Progenitor cell of endocrine pancreas (in vitro differentiated cells): ENCODE data around the gene CD34. TPM values are rescaled to one million over a fixed set of nuclear protein-coding genes. Genes with fewer than 3 reads are reported as not detected.

Experiments used
- DNase-seq: peaks from one replicate; pipeline ENCODE4 v3.0.0; 2021; ENCODE audit warnings: low spot score; ENCODE audit not compliant: unreplicated experiment
- H3K27ac Mint-ChIP-seq: 2 replicates; pipeline ENCODE4 v1.8.0; 2021; ENCODE audit warnings: mild to moderate bottlenecking, moderate library complexity, mixed read lengths
- H3K27me3 Mint-ChIP-seq: 2 replicates; pipeline ENCODE4 v1.8.0; 2021; ENCODE audit warnings: mixed read lengths
- H3K36me3 Mint-ChIP-seq: 2 replicates; pipeline ENCODE4 v1.8.0; 2022; ENCODE audit warnings: mixed read lengths; ENCODE audit not compliant: insufficient read depth
- H3K4me1 Mint-ChIP-seq: 2 replicates; pipeline ENCODE4 v1.8.0; 2021; ENCODE audit warnings: low read depth, mixed read lengths
- H3K4me3 Mint-ChIP-seq: 2 replicates; pipeline ENCODE4 v1.8.0; 2021; ENCODE audit warnings: low read depth, mild to moderate bottlenecking, moderate library complexity, mixed read lengths
- H3K9me3 Mint-ChIP-seq: 2 replicates; pipeline ENCODE4 v1.8.0; 2021; ENCODE audit warnings: low read depth, mixed read lengths
- total RNA-seq: library from RNA; stranded (reverse); gene quantifications from 2 replicates; pipeline ENCODE4 v1.2.1, GENCODE V29; 2021
- TF ChIP-seq, protein P1 (sequence below): fragments of 200-600 bp; sonication (generic); IDR thresholded peaks from one replicate; pipeline ENCODE4 v1.5.0; 2021; ENCODE audit warnings: antibody characterized with exemption, mild to moderate bottlenecking; ENCODE audit not compliant: unreplicated experiment

CD34 gene
- total RNA-seq, 1 donor from 2014 or later = 0.07 TPM

DNA sequence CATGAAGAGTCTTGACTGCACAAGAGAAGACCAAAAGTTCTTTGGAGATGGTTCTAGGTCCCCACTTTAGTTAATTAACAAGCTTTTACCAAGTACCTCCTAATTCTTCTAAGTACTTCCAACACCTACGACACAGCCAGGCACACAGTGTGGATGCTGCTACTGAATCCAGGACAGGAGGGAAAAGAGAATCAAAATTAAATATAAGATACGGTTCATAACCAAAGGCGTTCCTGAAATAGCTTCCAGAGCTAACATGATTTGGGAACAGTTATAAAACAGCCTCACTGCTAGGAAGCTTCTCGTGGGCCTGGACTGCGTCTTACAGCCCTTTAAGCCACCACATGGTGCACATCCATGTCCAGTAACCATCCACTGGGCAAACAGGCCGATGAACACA is 75.0 kb downstream of the CD34 start:
- Mint-ChIP-seq H3K27me3 (no peaks in the 10 kb centered on the region), H3K27ac (no peak overlapping the region), H3K4me1 (peaks cover 3% of the 10 kb centered on the region), H3K36me3 (peaks cover 1% of the 10 kb centered on the region), H3K9me3 (no peaks in the 10 kb centered on the region), H3K4me3 (no peak overlapping the region)
- TF ChIP-seq, protein P1, sequence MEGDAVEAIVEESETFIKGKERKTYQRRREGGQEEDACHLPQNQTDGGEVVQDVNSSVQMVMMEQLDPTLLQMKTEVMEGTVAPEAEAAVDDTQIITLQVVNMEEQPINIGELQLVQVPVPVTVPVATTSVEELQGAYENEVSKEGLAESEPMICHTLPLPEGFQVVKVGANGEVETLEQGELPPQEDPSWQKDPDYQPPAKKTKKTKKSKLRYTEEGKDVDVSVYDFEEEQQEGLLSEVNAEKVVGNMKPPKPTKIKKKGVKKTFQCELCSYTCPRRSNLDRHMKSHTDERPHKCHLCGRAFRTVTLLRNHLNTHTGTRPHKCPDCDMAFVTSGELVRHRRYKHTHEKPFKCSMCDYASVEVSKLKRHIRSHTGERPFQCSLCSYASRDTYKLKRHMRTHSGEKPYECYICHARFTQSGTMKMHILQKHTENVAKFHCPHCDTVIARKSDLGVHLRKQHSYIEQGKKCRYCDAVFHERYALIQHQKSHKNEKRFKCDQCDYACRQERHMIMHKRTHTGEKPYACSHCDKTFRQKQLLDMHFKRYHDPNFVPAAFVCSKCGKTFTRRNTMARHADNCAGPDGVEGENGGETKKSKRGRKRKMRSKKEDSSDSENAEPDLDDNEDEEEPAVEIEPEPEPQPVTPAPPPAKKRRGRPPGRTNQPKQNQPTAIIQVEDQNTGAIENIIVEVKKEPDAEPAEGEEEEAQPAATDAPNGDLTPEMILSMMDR = no peak
- no peak for DNase-seq

DNA sequence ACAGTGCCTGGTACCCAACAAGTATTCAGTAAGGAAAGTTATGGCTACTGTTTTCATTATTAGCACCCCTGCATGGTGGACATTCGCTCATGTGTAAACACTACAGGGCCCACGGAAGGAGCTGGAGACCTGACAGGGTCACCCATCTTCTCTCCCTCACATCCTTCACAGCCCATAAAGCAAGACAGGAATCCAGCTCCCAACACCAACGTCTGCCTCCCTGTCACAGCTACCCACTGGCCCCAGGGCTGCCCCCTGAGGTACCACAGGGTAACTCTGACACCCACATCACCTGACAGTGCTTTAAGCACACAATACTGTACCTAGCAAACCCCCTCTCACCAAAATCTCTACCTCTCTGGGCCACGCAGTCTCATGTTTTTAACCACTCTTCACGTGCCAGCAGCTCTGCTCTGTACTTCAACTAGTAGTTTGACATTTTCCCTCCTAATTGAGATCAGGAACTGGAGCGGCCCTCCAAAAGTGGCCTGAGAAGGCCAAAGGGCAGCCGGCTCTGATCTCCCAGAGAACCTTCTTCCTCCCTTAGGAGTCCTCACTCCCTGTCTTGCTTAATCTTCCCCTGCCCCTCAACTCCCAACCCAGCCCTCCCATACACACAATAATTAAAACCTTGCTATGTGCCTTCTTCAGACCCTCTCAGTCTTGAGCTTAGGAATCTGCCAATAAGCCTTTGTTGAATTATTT is 76.8 kb downstream of the CD34 start:
- Mint-ChIP-seq H3K4me3 (no peak overlapping the region), H3K36me3 (peaks cover 1% of the 10 kb centered on the region), H3K27ac (no peak overlapping the region), H3K27me3 (no peaks in the 10 kb centered on the region), H3K9me3 (no peaks in the 10 kb centered on the region), H3K4me1 (peaks cover 3% of the 10 kb centered on the region)
- no peak for DNase-seq
- TF ChIP-seq, protein P1 = no peak

DNA sequence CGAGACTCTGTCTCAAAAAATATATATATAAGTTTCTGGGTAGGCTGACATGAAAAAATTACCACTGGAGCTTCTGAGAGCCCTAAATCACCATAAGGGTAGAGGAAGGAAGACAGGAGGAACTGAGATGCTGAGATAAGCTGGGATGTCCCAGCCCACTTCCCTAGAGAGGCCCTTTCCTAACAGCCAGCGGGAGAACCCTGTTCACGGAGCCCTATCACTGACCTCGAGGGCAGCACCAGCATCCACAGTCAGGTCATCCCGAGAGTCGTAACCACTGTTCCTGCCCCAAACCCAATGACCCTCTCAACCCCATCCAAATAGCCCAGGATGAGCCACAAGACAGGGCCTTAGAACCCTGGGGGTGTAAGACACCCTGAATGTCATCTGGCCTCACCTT is 77.5 kb downstream of the CD34 start:
- Mint-ChIP-seq H3K36me3 (peaks cover 1% of the 10 kb centered on the region), H3K4me3 (no peak overlapping the region), H3K4me1 (peaks cover 4% of the 10 kb centered on the region), H3K27me3 (no peaks in the 10 kb centered on the region), H3K27ac (no peak overlapping the region), H3K9me3 (no peaks in the 10 kb centered on the region)
- TF ChIP-seq, protein P1 = no peak
- DNase-seq = no peak

DNA sequence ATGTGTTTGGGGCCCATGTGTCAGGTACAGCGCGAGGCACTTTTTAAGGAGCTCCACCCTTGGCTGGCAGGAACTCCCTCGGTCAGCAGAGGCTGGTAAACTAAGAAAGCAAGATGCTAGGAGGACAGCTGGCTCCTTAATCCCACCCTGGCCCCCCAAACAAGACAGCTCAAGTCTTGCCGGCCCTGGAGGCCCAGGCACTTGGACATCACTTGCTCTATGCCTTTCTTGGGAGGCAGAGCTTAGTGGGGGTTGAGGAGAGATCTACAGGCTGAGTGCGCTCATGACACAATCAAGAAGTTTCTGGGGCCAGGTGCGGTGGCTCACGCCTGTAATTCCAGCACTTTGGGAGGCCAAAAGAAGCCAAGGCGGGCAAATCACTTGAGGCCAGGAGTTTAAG is 78.1 kb downstream of the CD34 start:
- H3K9me3 Mint-ChIP-seq = no peaks in the 10 kb centered on the region
- H3K36me3 Mint-ChIP-seq = peaks cover 1% of the 10 kb centered on the region

DNA sequence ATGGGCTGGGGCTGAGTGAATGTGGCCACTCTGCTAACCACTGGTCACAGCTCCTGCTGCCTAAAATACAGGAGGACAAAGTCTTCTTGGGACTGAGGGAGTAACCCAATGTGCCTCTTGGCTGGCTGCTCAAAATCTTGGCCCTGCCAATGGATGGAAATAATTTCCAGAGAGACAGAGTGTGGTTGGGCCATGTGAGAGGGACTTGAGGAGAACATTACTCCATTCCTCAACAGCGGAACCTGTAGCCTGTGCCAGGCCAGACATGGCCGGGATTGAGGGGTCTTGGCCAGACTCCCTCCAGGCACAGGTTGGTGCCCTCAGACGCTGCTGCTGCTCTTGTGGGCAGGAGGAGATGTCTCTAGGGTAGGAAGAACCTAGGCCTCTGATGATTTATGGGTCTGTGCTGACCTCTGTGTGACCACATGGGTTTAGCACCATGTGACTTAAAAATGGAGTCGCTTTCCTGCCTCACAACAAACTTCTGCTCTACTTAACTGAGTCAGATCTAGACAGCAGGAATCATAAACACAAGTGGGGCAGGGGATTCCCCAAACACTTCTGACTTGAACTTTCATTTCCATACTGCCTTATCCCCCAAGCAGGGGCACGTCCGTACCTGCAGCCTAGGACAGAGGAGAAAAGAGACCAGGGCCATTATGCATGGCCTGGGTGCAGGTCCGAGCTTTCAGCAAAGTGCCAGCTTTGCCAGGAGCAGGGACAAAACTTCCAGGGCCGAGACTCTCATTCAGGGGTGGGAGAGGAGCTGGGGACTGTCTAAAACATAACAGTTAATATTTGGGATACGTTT is 79.2 kb downstream of the CD34 start:
- Mint-ChIP-seq H3K4me3 (no peak overlapping the region), H3K36me3 (peaks cover 1% of the 10 kb centered on the region), H3K27me3 (no peaks in the 10 kb centered on the region), H3K4me1 (peaks cover 11% of the 10 kb centered on the region), H3K27ac (no peak overlapping the region), H3K9me3 (no peaks in the 10 kb centered on the region)
- TF ChIP-seq, protein P1 = no peak
- no peak for DNase-seq

More for the DNA sequence above, 78.1 kb downstream of the CD34 start:
- Mint-ChIP-seq H3K27ac (no peak overlapping the region), H3K27me3 (no peaks in the 10 kb centered on the region), H3K4me3 (no peak overlapping the region), H3K4me1 (peaks cover 5% of the 10 kb centered on the region)
- DNase-seq = no peak
- TF ChIP-seq, protein P1 = no peak

Other genes with a start within 250 kb of the CD34 start
- gene CD46, start 159.1 kb downstream of the CD34 start, total RNA-seq = 214 and 230 TPM in 2 replicates